HFF-Myc (cell line): ENCODE results near the gene SEZ6L.

Source experiments
- DNase-seq: peaks from one replicate; pipeline ENCODE4 v3.0.0-alpha.2; 2011; ENCODE audit warnings: low read depth; ENCODE audit errors: extremely low read depth
- H3K4me3 ChIP-seq: replicated peaks from 2 replicates; pipeline ENCODE4 v1.5.1; 2011; ENCODE audit warnings: low read depth, mild to moderate bottlenecking, control low read depth, low read length
- TF ChIP-seq, protein P1 (sequence below): IDR thresholded peaks from 2 replicates; pipeline ENCODE4 v1.5.1; 2012; ENCODE audit warnings: mild to moderate bottlenecking, low read depth, low read length, control low read depth; ENCODE audit errors: missing control alignments

The SEZ6L gene

DNA sequence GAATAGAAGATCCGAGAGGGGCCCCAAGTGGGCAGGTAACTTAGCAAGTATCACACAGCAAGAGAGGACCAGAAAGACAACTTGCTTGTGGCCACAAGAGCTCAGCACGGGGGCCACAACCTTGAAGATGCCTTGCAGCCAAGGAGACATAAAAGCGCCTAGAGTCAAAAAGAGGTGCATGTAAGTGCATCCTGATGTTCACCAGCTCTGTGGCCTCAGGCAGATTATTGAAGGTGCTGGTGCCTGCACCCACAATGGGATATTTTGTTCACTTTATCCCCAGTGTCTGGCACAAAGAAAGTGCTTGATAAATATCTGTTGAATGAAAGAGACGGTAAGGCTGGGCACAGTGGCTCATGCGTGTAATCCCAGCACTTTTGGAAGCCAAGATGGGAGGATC lies 153.8 kb downstream of the SEZ6L start:
- no peak for DNase-seq
- no peak overlapping the region for H3K4me3 ChIP-seq
- TF ChIP-seq, protein P1, sequence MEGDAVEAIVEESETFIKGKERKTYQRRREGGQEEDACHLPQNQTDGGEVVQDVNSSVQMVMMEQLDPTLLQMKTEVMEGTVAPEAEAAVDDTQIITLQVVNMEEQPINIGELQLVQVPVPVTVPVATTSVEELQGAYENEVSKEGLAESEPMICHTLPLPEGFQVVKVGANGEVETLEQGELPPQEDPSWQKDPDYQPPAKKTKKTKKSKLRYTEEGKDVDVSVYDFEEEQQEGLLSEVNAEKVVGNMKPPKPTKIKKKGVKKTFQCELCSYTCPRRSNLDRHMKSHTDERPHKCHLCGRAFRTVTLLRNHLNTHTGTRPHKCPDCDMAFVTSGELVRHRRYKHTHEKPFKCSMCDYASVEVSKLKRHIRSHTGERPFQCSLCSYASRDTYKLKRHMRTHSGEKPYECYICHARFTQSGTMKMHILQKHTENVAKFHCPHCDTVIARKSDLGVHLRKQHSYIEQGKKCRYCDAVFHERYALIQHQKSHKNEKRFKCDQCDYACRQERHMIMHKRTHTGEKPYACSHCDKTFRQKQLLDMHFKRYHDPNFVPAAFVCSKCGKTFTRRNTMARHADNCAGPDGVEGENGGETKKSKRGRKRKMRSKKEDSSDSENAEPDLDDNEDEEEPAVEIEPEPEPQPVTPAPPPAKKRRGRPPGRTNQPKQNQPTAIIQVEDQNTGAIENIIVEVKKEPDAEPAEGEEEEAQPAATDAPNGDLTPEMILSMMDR: no peak

DNA sequence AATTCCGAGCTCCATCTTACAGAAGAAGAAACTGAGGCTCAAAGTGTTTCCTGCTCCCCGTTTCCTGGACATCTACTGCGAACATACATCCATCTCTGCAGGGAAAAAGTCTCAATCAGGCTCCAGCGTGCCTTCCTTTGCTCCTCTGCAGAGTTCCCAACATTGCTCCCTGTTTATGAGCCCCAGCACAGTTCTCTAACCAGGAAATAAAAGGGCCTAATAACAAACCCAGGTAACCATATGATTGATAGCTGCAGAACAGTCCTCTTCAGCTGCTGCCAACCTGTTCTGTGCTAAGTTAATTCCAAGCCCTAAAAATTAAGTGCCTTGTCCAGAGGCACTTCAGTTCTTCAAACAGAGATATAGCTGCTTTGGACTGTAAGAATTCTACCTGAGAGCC lies 154.9 kb downstream of the SEZ6L start:
- TF ChIP-seq, protein P1: no peak
- no peak overlapping the region for H3K4me3 ChIP-seq
- DNase-seq: no peak

DNA sequence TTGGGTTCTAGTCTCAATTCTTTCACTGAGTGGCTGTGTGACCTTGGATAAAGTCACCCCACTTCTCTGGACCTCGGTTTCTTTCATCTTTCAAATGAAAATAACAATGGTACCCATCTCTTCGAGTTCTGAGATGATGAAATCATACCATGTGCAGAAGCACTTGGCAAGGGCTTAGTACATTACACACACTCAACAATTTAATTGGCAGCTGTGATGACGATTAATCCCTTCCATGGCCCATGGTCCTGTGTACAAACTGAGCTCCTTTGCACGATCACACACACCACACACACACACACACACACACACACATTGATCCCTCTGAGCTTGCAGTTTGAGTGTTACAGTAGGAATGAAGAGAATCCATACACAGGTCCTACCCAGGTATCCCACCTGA lies 156.4 kb downstream of the SEZ6L start:
- no peak for DNase-seq
- no peak overlapping the region for H3K4me3 ChIP-seq
- TF ChIP-seq, protein P1: no peak

DNA sequence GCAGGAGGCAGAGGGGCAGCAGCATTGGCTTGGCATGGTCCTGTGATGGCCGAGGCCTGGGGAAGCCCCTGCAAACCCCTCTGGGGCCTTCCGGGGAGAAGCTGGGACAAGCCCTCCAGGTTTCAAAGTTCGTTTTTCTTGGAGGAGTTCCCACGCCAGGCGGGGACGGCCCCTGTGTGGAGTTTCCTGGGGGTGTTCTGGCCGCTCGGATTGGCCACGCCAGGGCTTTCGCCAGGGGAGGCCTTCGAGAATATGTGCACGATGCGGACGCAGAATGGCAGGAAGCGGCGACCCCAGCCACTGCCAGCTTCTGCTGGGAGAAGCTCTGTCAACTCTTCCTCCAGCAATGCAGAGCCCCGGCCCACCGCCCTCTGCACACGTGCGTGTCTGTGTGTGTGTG lies 157.5 kb downstream of the SEZ6L start:
- no peak overlapping the region for H3K4me3 ChIP-seq
- TF ChIP-seq, protein P1: no peak
- DNase-seq: no peak

DNA sequence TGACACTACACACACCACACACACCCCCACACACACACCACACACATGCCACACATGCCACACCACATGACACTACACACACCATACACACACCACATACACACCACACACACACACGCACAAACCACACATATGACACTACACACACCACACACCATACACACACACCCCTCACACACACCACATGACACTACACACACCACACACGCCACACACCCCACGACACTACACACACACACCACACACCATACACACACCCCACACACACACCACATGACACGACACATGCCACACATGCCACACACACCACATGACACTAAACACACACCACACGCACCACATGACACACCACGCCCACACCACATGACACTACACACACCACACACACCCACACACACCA lies 158.0 kb downstream of the SEZ6L start:
- TF ChIP-seq, protein P1: no peak
- H3K4me3 ChIP-seq: no peak overlapping the region
- no peak for DNase-seq

DNA sequence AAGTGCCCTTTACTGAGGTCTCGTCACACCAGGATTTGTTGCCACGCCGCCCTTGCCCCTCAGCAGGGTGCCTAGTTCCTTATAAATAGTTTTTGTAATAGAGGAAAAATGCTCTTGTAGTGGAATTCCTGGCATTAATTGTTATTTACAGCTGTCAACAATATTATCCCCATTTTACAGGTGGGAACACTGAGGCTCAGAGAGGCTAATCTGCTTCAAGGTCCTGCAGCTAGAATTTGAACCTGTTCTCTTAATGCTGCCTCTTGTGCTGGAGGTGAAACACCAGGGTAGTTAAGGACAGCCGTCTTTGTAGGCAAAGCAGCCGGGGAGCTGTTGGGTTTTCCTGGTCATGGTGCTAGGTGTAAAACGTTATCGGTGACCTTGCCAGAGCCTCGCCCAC lies 159.0 kb downstream of the SEZ6L start:
- no peak overlapping the region for H3K4me3 ChIP-seq
- TF ChIP-seq, protein P1: no peak
- DNase-seq: no peak

DNA sequence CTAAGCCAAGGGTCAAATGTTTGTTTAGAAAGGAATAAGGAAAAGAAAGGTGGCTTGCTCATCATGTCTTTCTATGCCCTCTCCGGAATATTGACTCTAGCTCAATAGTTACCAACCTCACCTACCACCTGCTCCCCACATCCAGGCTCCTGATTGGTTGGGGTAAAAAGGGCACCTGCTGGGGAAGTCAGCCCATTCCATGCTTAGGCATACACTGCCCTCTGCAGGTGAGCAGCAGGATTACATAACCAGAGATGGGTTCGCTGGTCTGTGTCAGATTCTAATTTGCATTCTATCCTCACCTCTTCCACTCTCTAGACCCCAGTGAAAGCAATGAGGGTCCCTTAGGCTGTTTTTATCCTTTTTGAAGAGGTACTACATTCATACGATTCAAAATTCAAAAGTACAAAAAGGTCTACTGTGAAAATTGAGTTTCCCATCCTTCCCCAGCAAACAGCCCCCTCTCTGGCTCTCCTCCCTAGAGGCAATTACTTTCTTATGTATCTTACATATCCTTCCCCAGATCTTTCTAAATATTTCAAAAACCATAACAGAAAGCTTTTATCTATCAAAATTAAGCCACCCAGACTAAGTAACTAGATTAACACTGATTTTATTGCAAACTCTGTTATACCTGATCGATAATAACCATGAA lies 161.8 kb downstream of the SEZ6L start:
- no peak overlapping the region for H3K4me3 ChIP-seq
- TF ChIP-seq, protein P1: peak; percentile 94
- DNase-seq: peak; percentile 25
